Colonic mucosa (tissue), 4 donors: ENCODE data around the gene MB21D2. TPM values are rescaled to one million over a fixed set of nuclear protein-coding genes. Genes with fewer than 3 reads are reported as not detected.

Experiments
- DNase-seq: peaks from one replicate; pipeline ENCODE4 v3.0.0-alpha.2; 2020
- H3K27ac ChIP-seq: fragments of 200-600 bp; one replicate; pipeline ENCODE4 v1.8.0; 2021
- H3K27me3 ChIP-seq: fragments of 200-600 bp; one replicate; pipeline ENCODE4 v1.8.0; 2021
- H3K36me3 ChIP-seq: fragments of 200-600 bp; one replicate; pipeline ENCODE4 v1.8.0; 2021
- H3K4me1 ChIP-seq: fragments of 200-600 bp; one replicate; pipeline ENCODE4 v1.8.0; 2021; ENCODE audit warnings: mild to moderate bottlenecking
- H3K4me3 ChIP-seq: fragments of 200-600 bp; one replicate; pipeline ENCODE4 v1.8.0; 2021
- H3K9ac ChIP-seq, 2 donors: one replicate each; pipeline ENCODE4 v1.7.0; 2013; ENCODE audit warnings: control low read depth in 2 of 2, low read depth in 2 of 2, low read length in 2 of 2
- H3K9me3 ChIP-seq: fragments of 200-600 bp; one replicate; pipeline ENCODE4 v1.8.0; 2021
- CTCF ChIP-seq: fragments of 200-600 bp; IDR thresholded peaks from one replicate; pipeline ENCODE4 v1.8.0; 2022; ENCODE audit warnings: antibody characterized with exemption, mild to moderate bottlenecking
- intact Hi-C: fragments of 100-400 bp; cut with DNase I; formaldehyde crosslinking; loops from one replicate; pipeline ENCODE4 v1.14.1; 2022
- total RNA-seq, 2 donors: library from RNA; stranded (reverse); fragmentation: NEBNext Ultra II Directional in 1 of 2; extraction: Animal tissue kit (Norgen Biotek cat#: 25700) in 1 of 2; gene quantifications; one replicate each; pipeline ENCODE4 v1.2.1, GENCODE V29; 2021
- donor health status: healthy.
- donor health status: DM: no; HTN: no; CAD: no.
- donor health status: DM: no; HTN: no; CAD: no.

Gene MB21D2
- total RNA-seq, 2 donors from 2014 or later: 2.8 to 4.4 TPM

- intact Hi-C loops: no loop called here
- H3K27ac ChIP-seq: no peak overlapping the region
These were observed 1.9 kb downstream of the MB21D2 start for GRCh38 chr3:192915722-192916121.

GRCh38 chr3:192915304-192915703 lies 2.4 kb downstream of the MB21D2 start:
- no peaks in the 10 kb centered on the region for H3K9me3 ChIP-seq
- H3K27ac ChIP-seq: no peak overlapping the region
- no peak overlapping the region for H3K9ac ChIP-seq
- H3K27me3 ChIP-seq: no peaks in the 10 kb centered on the region
- intact Hi-C loops: no loop called here
- no peak overlapping the region for H3K4me3 ChIP-seq
- no peak for DNase-seq
- no peaks in the 10 kb centered on the region for H3K4me1 ChIP-seq
- H3K36me3 ChIP-seq: no peaks in the 10 kb centered on the region
- no peak for TF ChIP-seq CTCF

More at GRCh38 chr3:192915722-192916121, 1.9 kb downstream of the MB21D2 start:
- no peak for DNase-seq
- no peaks in the 10 kb centered on the region for H3K9me3 ChIP-seq
- H3K27me3 ChIP-seq: no peaks in the 10 kb centered on the region
- no peaks in the 10 kb centered on the region for H3K36me3 ChIP-seq
- H3K9ac ChIP-seq: no peak overlapping the region
- no peaks in the 10 kb centered on the region for H3K4me1 ChIP-seq
- H3K4me3 ChIP-seq: peak overlapping the region; percentile 61
- TF ChIP-seq CTCF: no peak

GRCh38 chr3:192914848-192915247 lies 2.8 kb downstream of the MB21D2 start:
- Histone ChIP-seq H3K27me3 (no peaks in the 10 kb centered on the region), H3K4me3 (no peak overlapping the region), H3K9ac (no peak overlapping the region), H3K27ac (no peak overlapping the region), H3K36me3 (no peaks in the 10 kb centered on the region), H3K9me3 (no peaks in the 10 kb centered on the region), H3K4me1 (no peaks in the 10 kb centered on the region)
- no peak for TF ChIP-seq CTCF
- DNase-seq: no peak
- intact Hi-C loops: no loop called here

- intact Hi-C loops: no loop called here
- no peak overlapping the region for H3K27ac ChIP-seq
- no peaks in the 10 kb centered on the region for H3K36me3 ChIP-seq
- TF ChIP-seq CTCF: no peak
- no peak for DNase-seq
- H3K27me3 ChIP-seq: no peaks in the 10 kb centered on the region
- no peaks in the 10 kb centered on the region for H3K4me1 ChIP-seq
- no peak overlapping the region for H3K4me3 ChIP-seq
- H3K9ac ChIP-seq: no peak overlapping the region
- no peaks in the 10 kb centered on the region for H3K9me3 ChIP-seq
These were observed 4.1 kb downstream of the MB21D2 start for GRCh38 chr3:192913540-192913939.

GRCh38 chr3:192911293-192911692 lies 6.4 kb downstream of the MB21D2 start:
- Histone ChIP-seq H3K9ac (no peak overlapping the region), H3K4me1 (no peaks in the 10 kb centered on the region), H3K4me3 (no peak overlapping the region), H3K27me3 (no peaks in the 10 kb centered on the region), H3K27ac (no peak overlapping the region), H3K36me3 (no peaks in the 10 kb centered on the region), H3K9me3 (no peaks in the 10 kb centered on the region)
- DNase-seq: no peak
- TF ChIP-seq CTCF: no peak
- intact Hi-C loops: no loop called here

GRCh38 chr3:192907784-192908183 lies 9.9 kb downstream of the MB21D2 start:
- no peak overlapping the region for H3K9ac ChIP-seq
- no peak for DNase-seq
- no peaks in the 10 kb centered on the region for H3K36me3 ChIP-seq
- H3K9me3 ChIP-seq: no peaks in the 10 kb centered on the region
- H3K27ac ChIP-seq: no peak overlapping the region
- no peaks in the 10 kb centered on the region for H3K4me1 ChIP-seq
- TF ChIP-seq CTCF: no peak
- no peak overlapping the region for H3K4me3 ChIP-seq
- H3K27me3 ChIP-seq: no peaks in the 10 kb centered on the region
- intact Hi-C loops: no loop called here
